Measurements from ENCODE around the gene AOX1. TPM values are rescaled to one million over a fixed set of nuclear protein-coding genes. Genes with fewer than 3 reads are reported as not detected.

The AOX1 gene
- total and polyA plus RNA-seq, 4 donors: 9.9 to 1,131 (median 486) TPM

- H3K4me1 ChIP-seq (ENCODE audit: control insufficient read depth in 4 of 4, insufficient read depth in 4 of 4, low read length in 3 of 4): no peaks in the 10 kb centered on the region
- no peak overlapping the region for H3K4me3 ChIP-seq (ENCODE audit: low read depth in 1 of 3, low read length in 3 of 3)
- no peaks in the 10 kb centered on the region for H3K9me3 ChIP-seq (ENCODE audit: control insufficient read depth in 4 of 4, low read length in 3 of 4)
- no peak overlapping the region for H3K9ac ChIP-seq (ENCODE audit: low read depth in 1 of 2, low read length in 2 of 2)
- no peaks in the 10 kb centered on the region for H3K27me3 ChIP-seq (ENCODE audit: control insufficient read depth in 4 of 4, insufficient read depth in 4 of 4, low read length in 3 of 4)
- TF ChIP-seq ZBTB33 (IDR thresholded peaks at IDR 0.05) (no peak), CTCF (IDR thresholded peaks at IDR 0.05; ENCODE audit: low read depth, low read length, missing input control) (no peak), ATF3 (IDR thresholded peaks at IDR 0.05) (no peak), RXRA (IDR thresholded peaks at IDR 0.05) (no peak)
- 97% methylated on average over 3 of the region's 3 CpGs for WGBS
- no peak for DNase-seq (ENCODE audit: low spot score)
- H3K36me3 ChIP-seq (ENCODE audit: control insufficient read depth in 4 of 4, insufficient read depth in 3 of 4, low read depth in 1 of 4, low read length in 3 of 4): peaks cover 11 to 90% (median 71%) of the 10 kb centered on the region in 4 donors
- H3K27ac ChIP-seq (ENCODE audit: low read depth in 1 of 2, low read length in 2 of 2): no peak overlapping the region
Observed at GRCh38 chr2:200640176-200640575, 54.4 kb downstream of the AOX1 start.

- 95% methylated on average over 7 of the region's 7 CpGs for WGBS
- no peaks in the 10 kb centered on the region for H3K27me3 ChIP-seq (ENCODE audit: control insufficient read depth in 4 of 4, insufficient read depth in 4 of 4, low read length in 3 of 4)
- H3K9me3 ChIP-seq (ENCODE audit: control insufficient read depth in 4 of 4, low read length in 3 of 4): no peaks in the 10 kb centered on the region
- H3K4me3 ChIP-seq (ENCODE audit: low read depth in 1 of 3, low read length in 3 of 3): no peak overlapping the region
- DNase-seq (ENCODE audit: low spot score): no peak
- TF ChIP-seq JUND (IDR thresholded peaks at IDR 0.05) (no peak), RAD21 (IDR thresholded peaks at IDR 0.05) (no peak), EGR1 (IDR thresholded peaks at IDR 0.05; ENCODE audit: low read depth in 2 of 2) (no peak), RXRA (IDR thresholded peaks at IDR 0.05) (no peak), GABPA (IDR thresholded peaks at IDR 0.05 in 1 of 2, conservative IDR thresholded peaks at IDR 0.05 in 1 of 2) (no peak), TAF1 (conservative IDR thresholded peaks at IDR 0.05) (no peak), HNF4G (IDR thresholded peaks at IDR 0.05) (no peak), FOXA1 (IDR thresholded peaks at IDR 0.05) (no peak), REST (IDR thresholded peaks at IDR 0.05) (no peak), MAX (IDR thresholded peaks at IDR 0.05) (no peak), SP1 (IDR thresholded peaks at IDR 0.05) (no peak), ATF3 (IDR thresholded peaks at IDR 0.05) (no peak), FOXA2 (IDR thresholded peaks at IDR 0.05) (no peak), NR2F2 (IDR thresholded peaks at IDR 0.05) (no peak), HNF4A (conservative IDR thresholded peaks at IDR 0.05) (no peak), CTCF (IDR thresholded peaks at IDR 0.05; ENCODE audit: low read depth, low read length, missing input control) (no peak), ZBTB33 (IDR thresholded peaks at IDR 0.05) (no peak), YY1 (IDR thresholded peaks at IDR 0.05) (no peak)
- no peak overlapping the region for H3K9ac ChIP-seq (ENCODE audit: low read depth in 1 of 2, low read length in 2 of 2)
- peaks cover 6 to 90% (median 66%) of the 10 kb centered on the region in 4 donors for H3K36me3 ChIP-seq (ENCODE audit: control insufficient read depth in 4 of 4, insufficient read depth in 3 of 4, low read depth in 1 of 4, low read length in 3 of 4)
- no peak overlapping the region for H3K27ac ChIP-seq (ENCODE audit: low read depth in 1 of 2, low read length in 2 of 2)
- no peaks in the 10 kb centered on the region for H3K4me1 ChIP-seq (ENCODE audit: control insufficient read depth in 4 of 4, insufficient read depth in 4 of 4, low read length in 3 of 4)
Observed at GRCh38 chr2:200640901-200641300, 55.1 kb downstream of the AOX1 start.

Data from liver (tissue), 9 donors.